Measurements from ENCODE around the gene BCL11B.

Gene BCL11B

DNA sequence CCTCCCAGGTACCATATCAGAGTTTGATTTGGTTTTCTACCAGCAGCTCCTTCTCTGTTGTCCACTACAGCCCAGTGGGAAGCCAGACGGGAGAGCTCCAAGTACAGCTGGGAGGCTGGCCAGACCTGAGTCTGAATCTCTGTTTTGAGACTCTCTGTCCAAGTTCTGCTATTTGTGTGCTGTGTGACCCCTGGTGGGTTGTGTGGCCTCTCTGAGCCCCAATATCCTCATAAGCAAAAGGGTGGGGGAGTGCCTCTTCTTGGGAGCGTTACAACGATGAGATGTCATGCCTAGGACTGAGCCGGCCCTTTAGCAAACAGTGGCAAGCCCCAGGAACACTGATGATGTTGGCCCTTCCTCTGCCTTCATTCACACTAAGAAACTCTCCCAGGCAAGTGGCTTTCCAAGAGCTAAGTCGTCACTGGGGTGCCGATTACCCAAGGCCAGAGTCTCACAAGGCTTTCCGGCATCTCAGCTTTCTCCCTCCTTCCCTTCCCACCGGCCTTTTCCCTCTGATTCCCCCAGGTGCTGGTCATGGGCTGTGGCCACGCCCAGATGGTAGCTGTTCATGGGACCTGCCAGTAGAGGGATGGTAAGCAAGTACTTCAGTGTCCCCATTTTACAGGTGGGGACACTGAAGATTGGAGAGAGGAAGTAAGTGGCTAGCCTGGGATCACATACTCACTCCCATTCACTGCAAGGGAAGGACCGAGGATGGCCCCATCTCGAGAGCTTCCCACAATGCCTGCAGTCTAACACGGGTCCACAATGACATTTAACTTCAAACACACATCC is 47.7 kb downstream of the BCL11B start:
- Histone ChIP-seq H2AK5ac (ENCODE audit: low read length) (no peak overlapping the region), H2BK5ac (ENCODE audit: low read length) (no peak overlapping the region), H3K27ac (ENCODE audit: low read depth, low read length) (no peak overlapping the region), H3K4me2 (ENCODE audit: low read length) (no peak overlapping the region), H3K4me3 (ENCODE audit: low read length) (no peak overlapping the region), H3K9ac (ENCODE audit: low read length) (no peak overlapping the region), H3K27me3 (ENCODE audit: insufficient read depth, low read length, poor library complexity) (no peaks in the 10 kb centered on the region), H3K36me3 (ENCODE audit: control insufficient read depth, insufficient read depth, low read length) (no peaks in the 10 kb centered on the region), H3K4ac (ENCODE audit: low read depth, low read length) (no peak overlapping the region), H3K18ac (ENCODE audit: low read length) (no peak overlapping the region), H4K5ac (ENCODE audit: low read length) (no peak overlapping the region), H2BK15ac (replicated peaks; ENCODE audit: low read depth) (no peak overlapping the region), H2BK120ac (ENCODE audit: low read depth, low read length) (no peak overlapping the region), H3K79me1 (ENCODE audit: low read length) (peaks cover 49% of the 10 kb centered on the region), H3K4me1 (ENCODE audit: control insufficient read depth, low read depth, low read length) (no peaks in the 10 kb centered on the region), H4K8ac (ENCODE audit: low read depth, low read length) (no peak overlapping the region), H3K23ac (ENCODE audit: low read length) (no peak overlapping the region), H3K79me2 (ENCODE audit: control insufficient read depth, insufficient read depth, low read length) (peaks cover 50% of the 10 kb centered on the region), H3K56ac (ENCODE audit: low read length) (no peak overlapping the region)
- no CpG with 5 or more reads among the region's 12 CpGs for WGBS (ENCODE audit: extremely low coverage, insufficient coverage, low lambda C conversion rate)
- DNase-seq: peak; percentile 76

DNA sequence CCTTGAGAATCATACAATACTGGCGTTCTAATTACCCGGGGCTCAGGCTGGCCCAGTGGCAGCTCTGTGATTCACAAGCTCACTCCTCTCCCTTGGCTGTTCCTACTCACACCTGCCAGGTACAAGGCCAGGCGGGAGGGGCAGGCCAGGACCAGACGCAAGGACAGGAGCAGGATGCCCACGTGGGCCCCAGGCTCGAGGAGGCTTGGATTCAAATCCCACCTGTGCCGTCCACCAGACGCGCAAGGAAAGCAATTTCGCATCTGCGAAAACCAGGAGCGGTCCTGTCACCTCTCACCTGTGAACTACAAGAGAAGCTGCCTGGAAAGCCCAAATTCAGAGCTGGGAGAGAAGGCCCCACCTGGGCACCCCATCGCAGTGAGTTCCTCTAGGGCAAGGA is 50.6 kb downstream of the BCL11B start:
- Histone ChIP-seq H3K27ac (ENCODE audit: low read depth, low read length) (no peak overlapping the region), H3K4me3 (ENCODE audit: low read length) (no peak overlapping the region), H2AK5ac (ENCODE audit: low read length) (no peak overlapping the region), H3K18ac (ENCODE audit: low read length) (no peak overlapping the region), H3K56ac (ENCODE audit: low read length) (no peak overlapping the region), H3K9ac (ENCODE audit: low read length) (no peak overlapping the region), H3K36me3 (ENCODE audit: control insufficient read depth, insufficient read depth, low read length) (peaks cover 2% of the 10 kb centered on the region), H3K4me1 (ENCODE audit: control insufficient read depth, low read depth, low read length) (no peaks in the 10 kb centered on the region), H3K23ac (ENCODE audit: low read length) (no peak overlapping the region), H4K5ac (ENCODE audit: low read length) (no peak overlapping the region), H2BK120ac (ENCODE audit: low read depth, low read length) (no peak overlapping the region), H4K8ac (ENCODE audit: low read depth, low read length) (no peak overlapping the region), H2BK5ac (ENCODE audit: low read length) (no peak overlapping the region), H3K4ac (ENCODE audit: low read depth, low read length) (no peak overlapping the region), H3K79me2 (ENCODE audit: control insufficient read depth, insufficient read depth, low read length) (peaks cover 44% of the 10 kb centered on the region), H3K4me2 (ENCODE audit: low read length) (no peak overlapping the region), H3K79me1 (ENCODE audit: low read length) (peaks cover 42% of the 10 kb centered on the region), H2BK15ac (replicated peaks; ENCODE audit: low read depth) (no peak overlapping the region), H3K27me3 (ENCODE audit: insufficient read depth, low read length, poor library complexity) (no peaks in the 10 kb centered on the region)
- no peak for DNase-seq
- no CpG with 5 or more reads among the region's 13 CpGs for WGBS (ENCODE audit: extremely low coverage, insufficient coverage, low lambda C conversion rate)

DNA sequence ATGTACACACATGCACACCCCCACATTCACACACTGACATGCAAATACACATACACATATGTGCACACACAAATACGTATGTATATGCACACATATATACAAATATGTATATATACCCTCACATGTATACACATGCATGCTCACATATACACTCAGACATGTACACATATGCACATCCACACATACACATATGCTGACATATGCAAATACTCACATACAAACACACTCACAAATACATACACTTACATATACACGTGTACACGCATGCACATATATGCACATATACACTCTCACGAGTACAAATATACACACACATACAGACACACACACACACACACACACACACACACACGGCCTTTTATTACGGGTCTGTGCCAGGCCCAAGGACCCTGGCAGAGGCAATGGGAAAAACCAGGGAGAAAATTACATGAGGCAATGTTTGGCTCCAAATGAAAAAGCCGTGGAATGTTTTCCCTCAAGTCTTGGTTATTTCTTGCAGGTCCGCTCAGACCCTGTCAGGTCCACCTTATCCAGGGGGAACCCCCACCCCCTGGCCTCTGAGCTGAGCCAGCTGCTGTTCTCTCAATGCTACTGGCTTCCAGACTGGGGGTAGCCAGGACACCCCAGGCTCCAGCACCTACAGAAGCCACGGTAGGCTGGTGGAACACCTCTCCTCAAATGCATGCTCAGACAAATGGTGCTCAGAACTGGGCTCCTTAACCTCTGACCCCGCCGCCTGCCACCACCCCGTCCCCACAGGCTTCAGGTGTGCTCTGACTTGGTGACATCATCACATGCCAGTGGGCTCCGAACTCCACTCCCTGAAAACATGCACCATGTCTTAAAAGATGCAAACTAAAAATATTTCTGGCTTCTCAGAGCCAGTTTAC is 54.7 kb downstream of the BCL11B start:
- no peak overlapping the region for H2BK15ac ChIP-seq (replicated peaks; ENCODE audit: low read depth)
- H2AK5ac ChIP-seq (ENCODE audit: low read length): no peak overlapping the region
- H2BK120ac ChIP-seq (ENCODE audit: low read depth, low read length): no peak overlapping the region
- H3K79me1 ChIP-seq (ENCODE audit: low read length): peaks cover 37% of the 10 kb centered on the region
- H4K5ac ChIP-seq (ENCODE audit: low read length): no peak overlapping the region
- no peak overlapping the region for H3K27ac ChIP-seq (ENCODE audit: low read depth, low read length)
- H3K4ac ChIP-seq (ENCODE audit: low read depth, low read length): no peak overlapping the region
- H3K9ac ChIP-seq (ENCODE audit: low read length): no peak overlapping the region
- no peak overlapping the region for H3K23ac ChIP-seq (ENCODE audit: low read length)
- no peak overlapping the region for H3K4me3 ChIP-seq (ENCODE audit: low read length)
- H3K79me2 ChIP-seq (ENCODE audit: control insufficient read depth, insufficient read depth, low read length): peaks cover 39% of the 10 kb centered on the region
- H3K4me1 ChIP-seq (ENCODE audit: control insufficient read depth, low read depth, low read length): no peaks in the 10 kb centered on the region
- no peak overlapping the region for H3K56ac ChIP-seq (ENCODE audit: low read length)
- no peak overlapping the region for H3K4me2 ChIP-seq (ENCODE audit: low read length)
- no peak overlapping the region for H4K8ac ChIP-seq (ENCODE audit: low read depth, low read length)
- no peak overlapping the region for H2BK5ac ChIP-seq (ENCODE audit: low read length)
- 100% methylated on average over 3 of the region's 13 CpGs for WGBS (ENCODE audit: extremely low coverage, insufficient coverage, low lambda C conversion rate)
- no peak for DNase-seq
- no peak overlapping the region for H3K18ac ChIP-seq (ENCODE audit: low read length)
- no peaks in the 10 kb centered on the region for H3K27me3 ChIP-seq (ENCODE audit: insufficient read depth, low read length, poor library complexity)
- H3K36me3 ChIP-seq (ENCODE audit: control insufficient read depth, insufficient read depth, low read length): peaks cover 2% of the 10 kb centered on the region

DNA sequence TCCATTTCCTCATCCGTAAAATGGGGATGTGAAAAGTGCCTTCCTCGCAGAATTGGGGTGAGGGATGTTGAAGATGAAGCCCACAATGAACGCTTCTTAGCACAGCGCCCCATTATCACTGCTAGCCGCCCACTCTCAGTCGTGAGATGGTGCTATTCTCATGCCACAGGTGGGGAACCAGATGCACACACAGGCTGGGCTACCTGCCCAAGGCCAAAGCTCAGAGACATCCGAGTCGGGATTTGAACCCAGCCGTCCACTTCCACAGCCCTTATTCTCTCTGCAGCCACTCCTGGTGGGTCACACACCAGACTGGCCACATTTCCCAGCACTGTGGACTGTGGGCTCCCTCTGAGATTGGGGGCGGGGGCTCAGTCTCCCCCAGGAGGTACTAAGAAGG is 55.8 kb downstream of the BCL11B start:
- Histone ChIP-seq H2AK5ac (ENCODE audit: low read length) (no peak overlapping the region), H3K23ac (ENCODE audit: low read length) (no peak overlapping the region), H3K4me1 (ENCODE audit: control insufficient read depth, low read depth, low read length) (no peaks in the 10 kb centered on the region), H2BK5ac (ENCODE audit: low read length) (no peak overlapping the region), H3K79me2 (ENCODE audit: control insufficient read depth, insufficient read depth, low read length) (peaks cover 34% of the 10 kb centered on the region), H4K5ac (ENCODE audit: low read length) (no peak overlapping the region), H3K56ac (ENCODE audit: low read length) (no peak overlapping the region), H2BK15ac (replicated peaks; ENCODE audit: low read depth) (no peak overlapping the region), H3K27me3 (ENCODE audit: insufficient read depth, low read length, poor library complexity) (no peaks in the 10 kb centered on the region), H3K4me2 (ENCODE audit: low read length) (no peak overlapping the region), H3K18ac (ENCODE audit: low read length) (no peak overlapping the region), H3K4me3 (ENCODE audit: low read length) (no peak overlapping the region), H2BK120ac (ENCODE audit: low read depth, low read length) (no peak overlapping the region), H3K79me1 (ENCODE audit: low read length) (peaks cover 34% of the 10 kb centered on the region), H4K8ac (ENCODE audit: low read depth, low read length) (no peak overlapping the region), H3K36me3 (ENCODE audit: control insufficient read depth, insufficient read depth, low read length) (peaks cover 2% of the 10 kb centered on the region), H3K27ac (ENCODE audit: low read depth, low read length) (no peak overlapping the region), H3K4ac (ENCODE audit: low read depth, low read length) (no peak overlapping the region), H3K9ac (ENCODE audit: low read length) (no peak overlapping the region)
- WGBS (ENCODE audit: extremely low coverage, insufficient coverage, low lambda C conversion rate): no CpG with 5 or more reads among the region's 10 CpGs
- no peak for DNase-seq

DNA sequence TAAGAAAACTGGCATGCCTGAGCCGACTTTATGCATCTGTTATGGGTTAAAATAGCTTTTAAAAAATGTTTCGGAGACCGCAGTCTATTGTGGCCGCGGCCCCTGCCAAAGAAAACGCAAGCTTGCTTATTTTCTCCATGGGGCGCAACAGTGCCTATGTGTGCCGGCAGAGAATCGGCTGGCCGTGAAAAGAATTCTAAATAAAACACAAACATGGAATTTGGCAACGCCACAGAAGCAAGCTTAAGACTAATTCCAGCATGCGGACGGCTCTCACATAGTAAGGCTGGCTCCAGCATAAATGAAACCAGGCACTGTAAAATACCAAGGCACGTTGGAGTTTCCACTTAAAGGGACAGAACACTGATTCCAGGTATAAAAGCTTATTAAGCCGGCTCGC is 56.7 kb downstream of the BCL11B start:
- Histone ChIP-seq H4K5ac (ENCODE audit: low read length) (no peak overlapping the region), H2BK15ac (replicated peaks; ENCODE audit: low read depth) (no peak overlapping the region), H3K79me2 (ENCODE audit: control insufficient read depth, insufficient read depth, low read length) (peaks cover 34% of the 10 kb centered on the region), H3K56ac (ENCODE audit: low read length) (no peak overlapping the region), H3K36me3 (ENCODE audit: control insufficient read depth, insufficient read depth, low read length) (peaks cover 2% of the 10 kb centered on the region), H2BK5ac (ENCODE audit: low read length) (no peak overlapping the region), H3K4me2 (ENCODE audit: low read length) (no peak overlapping the region), H3K4me1 (ENCODE audit: control insufficient read depth, low read depth, low read length) (no peaks in the 10 kb centered on the region), H3K27me3 (ENCODE audit: insufficient read depth, low read length, poor library complexity) (no peaks in the 10 kb centered on the region), H3K27ac (ENCODE audit: low read depth, low read length) (no peak overlapping the region), H2BK120ac (ENCODE audit: low read depth, low read length) (no peak overlapping the region), H3K79me1 (ENCODE audit: low read length) (peaks cover 33% of the 10 kb centered on the region), H3K4me3 (ENCODE audit: low read length) (no peak overlapping the region), H2AK5ac (ENCODE audit: low read length) (no peak overlapping the region), H3K23ac (ENCODE audit: low read length) (no peak overlapping the region), H3K4ac (ENCODE audit: low read depth, low read length) (no peak overlapping the region), H3K9ac (ENCODE audit: low read length) (no peak overlapping the region), H3K18ac (ENCODE audit: low read length) (no peak overlapping the region), H4K8ac (ENCODE audit: low read depth, low read length) (no peak overlapping the region)
- no peak for DNase-seq
- WGBS (ENCODE audit: extremely low coverage, insufficient coverage, low lambda C conversion rate): no CpG with 5 or more reads among the region's 16 CpGs
